ENCODE measurements around the gene CCDC97.

GRCh38 chr19:41328842-41329225 is 18.9 kb downstream of the CCDC97 start:
- TF ChIP-seq CTCF (IDR thresholded peaks at IDR 0.05) (no peak), EP300 (IDR thresholded peaks at IDR 0.05; ENCODE audit: low read depth) (no peak)
